GM20000 (cell line): ENCODE results near the gene GOLGB1.
A peak's percentile ranks its signal among the peaks of the same experiment; 100 is the strongest.

Experiments
- DNase-seq: peaks from one replicate; pipeline ENCODE4 v3.0.0; 2012; ENCODE audit warnings: low spot score
- TF ChIP-seq, protein P1 (sequence below): IDR thresholded peaks from 2 replicates; pipeline ENCODE4 v1.5.1; 2012; ENCODE audit warnings: mild to moderate bottlenecking, control low read depth; ENCODE audit errors: extremely low read depth, missing control alignments

Gene GOLGB1

GRCh38 chr3:121737644-121738043, 11.9 kb downstream of the GOLGB1 start:
- DNase-seq: no peak
- TF ChIP-seq, protein P1, sequence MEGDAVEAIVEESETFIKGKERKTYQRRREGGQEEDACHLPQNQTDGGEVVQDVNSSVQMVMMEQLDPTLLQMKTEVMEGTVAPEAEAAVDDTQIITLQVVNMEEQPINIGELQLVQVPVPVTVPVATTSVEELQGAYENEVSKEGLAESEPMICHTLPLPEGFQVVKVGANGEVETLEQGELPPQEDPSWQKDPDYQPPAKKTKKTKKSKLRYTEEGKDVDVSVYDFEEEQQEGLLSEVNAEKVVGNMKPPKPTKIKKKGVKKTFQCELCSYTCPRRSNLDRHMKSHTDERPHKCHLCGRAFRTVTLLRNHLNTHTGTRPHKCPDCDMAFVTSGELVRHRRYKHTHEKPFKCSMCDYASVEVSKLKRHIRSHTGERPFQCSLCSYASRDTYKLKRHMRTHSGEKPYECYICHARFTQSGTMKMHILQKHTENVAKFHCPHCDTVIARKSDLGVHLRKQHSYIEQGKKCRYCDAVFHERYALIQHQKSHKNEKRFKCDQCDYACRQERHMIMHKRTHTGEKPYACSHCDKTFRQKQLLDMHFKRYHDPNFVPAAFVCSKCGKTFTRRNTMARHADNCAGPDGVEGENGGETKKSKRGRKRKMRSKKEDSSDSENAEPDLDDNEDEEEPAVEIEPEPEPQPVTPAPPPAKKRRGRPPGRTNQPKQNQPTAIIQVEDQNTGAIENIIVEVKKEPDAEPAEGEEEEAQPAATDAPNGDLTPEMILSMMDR: no peak

GRCh38 chr3:121736112-121736511, 13.4 kb downstream of the GOLGB1 start:
- no peak for DNase-seq
- TF ChIP-seq, protein P1: no peak

- TF ChIP-seq, protein P1: no peak
- peak; percentile 14 for DNase-seq
Observed at GRCh38 chr3:121735047-121735696, 14.4 kb downstream of the GOLGB1 start.

GRCh38 chr3:121730940-121731687, 18.4 kb downstream of the GOLGB1 start:
- DNase-seq: no peak
- TF ChIP-seq, protein P1: no peak

- TF ChIP-seq, protein P1: no peak
- DNase-seq: peak; percentile 29
Observed at GRCh38 chr3:121724130-121724529, 25.4 kb downstream of the GOLGB1 start.

DNA sequence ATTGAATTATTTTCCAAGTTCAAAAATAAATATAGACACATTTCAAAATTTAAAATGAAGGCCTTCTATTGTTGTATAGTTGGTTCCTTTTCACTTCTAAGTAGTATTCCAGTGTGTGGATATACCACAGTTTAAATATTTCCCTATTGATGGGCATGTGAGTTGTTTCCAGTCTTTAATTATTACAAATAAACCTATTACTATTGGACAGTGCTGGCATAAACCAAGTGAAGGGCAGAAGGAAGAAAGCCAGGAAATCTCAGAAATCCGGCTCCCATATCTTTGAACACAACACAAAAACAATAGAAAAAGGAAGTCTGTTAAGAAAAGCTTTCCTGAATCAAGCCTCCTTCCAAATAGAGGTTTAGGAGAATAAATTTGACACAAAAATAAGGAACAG, 26.1 kb downstream of the GOLGB1 start:
- TF ChIP-seq, protein P1: no peak

GRCh38 chr3:121722411-121722810, 27.1 kb downstream of the GOLGB1 start:
- no peak for DNase-seq
- TF ChIP-seq, protein P1: no peak

More for the DNA sequence above, 26.1 kb downstream of the GOLGB1 start:
- no peak for DNase-seq
